ENCODE results near the gene PGBD5. TPM values are rescaled to one million over a fixed set of nuclear protein-coding genes. Genes with fewer than 3 reads are reported as not detected.

PGBD5 gene
- total RNA-seq, 1 donor from 2014 or later, result 16.2 TPM

GRCh38 chr1:230355594-230355993, 70.5 kb downstream of the PGBD5 start:
- TF ChIP-seq CTCF (IDR thresholded peaks at IDR 0.05; ENCODE audit: unreplicated experiment), result no peak
- H3K9me3 Mint-ChIP-seq (ENCODE audit: low read depth), result no peaks in the 10 kb centered on the region
- H3K36me3 Mint-ChIP-seq (ENCODE audit: insufficient read depth), result peaks cover 11% of the 10 kb centered on the region
- no peak for DNase-seq (ENCODE audit: low spot score, unreplicated experiment)
- no peaks in the 10 kb centered on the region for H3K4me1 Mint-ChIP-seq (ENCODE audit: low read depth)
- H3K27ac Mint-ChIP-seq, result peak overlapping the region; percentile 30
- H3K4me3 Mint-ChIP-seq (ENCODE audit: low read depth), result no peak overlapping the region
- H3K27me3 Mint-ChIP-seq, result no peaks in the 10 kb centered on the region

- DNase-seq (ENCODE audit: low spot score, unreplicated experiment), result no peak
- no peaks in the 10 kb centered on the region for H3K4me1 Mint-ChIP-seq (ENCODE audit: low read depth)
- H3K36me3 Mint-ChIP-seq (ENCODE audit: insufficient read depth), result peaks cover 14% of the 10 kb centered on the region
- no peak overlapping the region for H3K27ac Mint-ChIP-seq
- TF ChIP-seq CTCF (IDR thresholded peaks at IDR 0.05; ENCODE audit: unreplicated experiment), result no peak
- no peaks in the 10 kb centered on the region for H3K27me3 Mint-ChIP-seq
- no peaks in the 10 kb centered on the region for H3K9me3 Mint-ChIP-seq (ENCODE audit: low read depth)
- no peak overlapping the region for H3K4me3 Mint-ChIP-seq (ENCODE audit: low read depth)
Observed at GRCh38 chr1:230355128-230355527, 71.0 kb downstream of the PGBD5 start.

- Mint-ChIP-seq H3K4me3 (ENCODE audit: low read depth) (no peak overlapping the region), H3K4me1 (ENCODE audit: low read depth) (no peaks in the 10 kb centered on the region), H3K9me3 (ENCODE audit: low read depth) (no peaks in the 10 kb centered on the region), H3K27me3 (no peaks in the 10 kb centered on the region), H3K27ac (no peak overlapping the region), H3K36me3 (ENCODE audit: insufficient read depth) (peaks cover 18% of the 10 kb centered on the region)
- TF ChIP-seq CTCF (IDR thresholded peaks at IDR 0.05; ENCODE audit: unreplicated experiment), result no peak
- DNase-seq (ENCODE audit: low spot score, unreplicated experiment), result no peak
Observed at GRCh38 chr1:230354005-230354404, 72.1 kb downstream of the PGBD5 start.

- Mint-ChIP-seq H3K4me3 (ENCODE audit: low read depth) (no peak overlapping the region), H3K27me3 (no peaks in the 10 kb centered on the region), H3K36me3 (ENCODE audit: insufficient read depth) (peaks cover 18% of the 10 kb centered on the region), H3K9me3 (ENCODE audit: low read depth) (no peaks in the 10 kb centered on the region), H3K27ac (no peak overlapping the region), H3K4me1 (ENCODE audit: low read depth) (peaks cover 5% of the 10 kb centered on the region)
- no peak for DNase-seq (ENCODE audit: low spot score, unreplicated experiment)
- no peak for TF ChIP-seq CTCF (IDR thresholded peaks at IDR 0.05; ENCODE audit: unreplicated experiment)
Observed at GRCh38 chr1:230352537-230352936, 73.6 kb downstream of the PGBD5 start.

GRCh38 chr1:230351983-230352382, 74.1 kb downstream of the PGBD5 start:
- no peak overlapping the region for H3K27ac Mint-ChIP-seq
- no peaks in the 10 kb centered on the region for H3K9me3 Mint-ChIP-seq (ENCODE audit: low read depth)
- no peak for TF ChIP-seq CTCF (IDR thresholded peaks at IDR 0.05; ENCODE audit: unreplicated experiment)
- H3K27me3 Mint-ChIP-seq, result no peaks in the 10 kb centered on the region
- peaks cover 5% of the 10 kb centered on the region for H3K4me1 Mint-ChIP-seq (ENCODE audit: low read depth)
- DNase-seq (ENCODE audit: low spot score, unreplicated experiment), result no peak
- peaks cover 18% of the 10 kb centered on the region for H3K36me3 Mint-ChIP-seq (ENCODE audit: insufficient read depth)
- no peak overlapping the region for H3K4me3 Mint-ChIP-seq (ENCODE audit: low read depth)
